Large intestine (tissue), 3 donors: Measurements from ENCODE around the gene MFSD1. TPM values are rescaled to one million over a fixed set of nuclear protein-coding genes. Genes with fewer than 3 reads are reported as not detected.
A peak's percentile ranks its signal among the peaks of the same experiment; 100 is the strongest.

Experiments used
- DNase-seq, 2 donors: peaks; one replicate each; pipeline versions ENCODE4 v3.0.0 to v3.0.0-alpha.2; 2013
- H3K27ac ChIP-seq: one replicate; pipeline ENCODE4 v1.5.1; 2013; ENCODE audit warnings: low read length
- H3K27me3 ChIP-seq: 2 replicates; pipeline ENCODE4 v1.6.1; 2013; ENCODE audit warnings: low read length; ENCODE audit not compliant: control insufficient read depth, insufficient read depth
- H3K36me3 ChIP-seq: 2 replicates; pipeline ENCODE4 v1.6.1; 2013; ENCODE audit warnings: low read length; ENCODE audit not compliant: control insufficient read depth, insufficient read depth
- H3K4me1 ChIP-seq: one replicate; pipeline ENCODE4 v1.6.1; 2013; ENCODE audit warnings: low read length; ENCODE audit not compliant: control insufficient read depth, insufficient read depth
- H3K4me3 ChIP-seq: one replicate; pipeline ENCODE4 v1.5.1; 2013; ENCODE audit warnings: low read length
- H3K9me3 ChIP-seq: one replicate; pipeline ENCODE4 v1.6.1; 2013; ENCODE audit warnings: mild to moderate bottlenecking, low read depth, low read length, moderate library complexity; ENCODE audit not compliant: control insufficient read depth
- WGBS: methylation state at CpG from one replicate; pipeline ENCODE4 v1.1.5; 2013; ENCODE audit warnings: low lambda C conversion rate; ENCODE audit not compliant: insufficient coverage; 5-methylcytosine and 5-hydroxymethylcytosine counted together
- polyA plus RNA-seq: library from polyadenylated mRNA; unstranded; fragments of 120-200 nt; gene quantifications from one replicate; pipeline ENCODE4 v1.2.1, GENCODE V29; 2013

The MFSD1 gene
- polyA plus RNA-seq, 1 donor = 55.9 TPM

- DNase-seq = no peak
- peaks cover 6% of the 10 kb centered on the region for H3K27me3 ChIP-seq
- WGBS = no CpG with 5 or more reads among the region's 3 CpGs
- H3K36me3 ChIP-seq = no peaks in the 10 kb centered on the region
- H3K4me3 ChIP-seq = no peak overlapping the region
- H3K9me3 ChIP-seq = no peaks in the 10 kb centered on the region
- H3K4me1 ChIP-seq = no peaks in the 10 kb centered on the region
- H3K27ac ChIP-seq = no peak overlapping the region
Measured at GRCh38 chr3:158837240-158837639, 35.4 kb downstream of the MFSD1 start.

- H3K27ac ChIP-seq = no peak overlapping the region
- WGBS = no CpG with 5 or more reads among the region's 6 CpGs
- H3K27me3 ChIP-seq = peaks cover 6% of the 10 kb centered on the region
- no peaks in the 10 kb centered on the region for H3K36me3 ChIP-seq
- DNase-seq = no peak
- no peak overlapping the region for H3K4me3 ChIP-seq
- H3K9me3 ChIP-seq = no peaks in the 10 kb centered on the region
- no peaks in the 10 kb centered on the region for H3K4me1 ChIP-seq
Measured at GRCh38 chr3:158839966-158840365, 38.1 kb downstream of the MFSD1 start.

DNA sequence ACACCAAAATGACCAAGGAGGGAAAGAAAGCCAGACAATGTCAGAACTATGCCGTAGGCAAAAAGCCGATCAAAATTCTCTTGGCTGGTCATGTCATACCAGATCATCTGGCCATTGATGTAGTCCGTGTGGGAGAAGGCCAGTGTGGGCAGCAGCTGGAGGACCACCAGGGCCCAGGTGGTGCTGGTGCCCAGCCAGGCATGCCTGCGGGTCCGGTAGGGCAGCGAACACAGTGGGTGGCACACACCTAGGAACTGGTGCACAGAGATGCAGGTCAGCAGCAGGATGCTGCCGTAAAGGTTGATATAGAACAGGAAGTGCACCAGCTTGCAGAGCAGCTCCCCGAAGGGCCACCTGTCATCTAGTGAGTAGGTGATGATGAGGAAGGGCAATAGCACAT is 39.5 kb downstream of the MFSD1 start:
- H3K4me1 ChIP-seq = no peaks in the 10 kb centered on the region
- peaks cover under 1% of the 10 kb centered on the region for H3K27me3 ChIP-seq
- no peak for DNase-seq
- no peaks in the 10 kb centered on the region for H3K36me3 ChIP-seq
- no peak overlapping the region for H3K4me3 ChIP-seq
- H3K27ac ChIP-seq = no peak overlapping the region
- no peaks in the 10 kb centered on the region for H3K9me3 ChIP-seq
- WGBS = no CpG with 5 or more reads among the region's 8 CpGs

DNA sequence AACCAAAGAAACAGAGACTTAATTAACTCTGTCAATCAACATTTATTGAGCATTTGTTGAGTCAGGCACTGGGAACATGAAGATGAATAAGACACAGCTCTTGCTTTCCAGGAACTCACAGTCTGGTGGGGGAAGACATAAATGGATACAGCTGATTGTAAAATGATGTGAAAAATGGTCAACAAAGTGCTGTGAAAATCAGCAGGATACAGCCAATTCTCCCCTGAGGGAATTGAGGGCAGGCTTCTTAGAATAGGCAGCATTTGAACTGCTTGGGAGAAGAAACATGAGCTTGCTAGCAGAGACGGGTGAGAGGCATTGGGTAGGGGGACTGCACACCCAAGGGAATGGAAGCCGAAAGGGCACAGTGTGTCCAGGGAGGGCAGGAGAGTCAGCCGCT is 41.1 kb downstream of the MFSD1 start:
- Histone ChIP-seq H3K4me3 (no peak overlapping the region), H3K36me3 (no peaks in the 10 kb centered on the region), H3K27me3 (peaks cover 2% of the 10 kb centered on the region), H3K9me3 (no peaks in the 10 kb centered on the region), H3K4me1 (no peaks in the 10 kb centered on the region), H3K27ac (no peak overlapping the region)
- DNase-seq = no peak
- no CpG with 5 or more reads among the region's 3 CpGs for WGBS

GRCh38 chr3:158845765-158846350 is 44.0 kb downstream of the MFSD1 start:
- WGBS = no CpG with 5 or more reads among the region's 5 CpGs
- Histone ChIP-seq H3K4me3 (no peak overlapping the region), H3K36me3 (no peaks in the 10 kb centered on the region), H3K27ac (no peak overlapping the region), H3K27me3 (peaks cover 2% of the 10 kb centered on the region), H3K9me3 (no peaks in the 10 kb centered on the region), H3K4me1 (no peaks in the 10 kb centered on the region)
- peak; percentile 10 to 12 for DNase-seq

GRCh38 chr3:158846803-158847451 is 45.1 kb downstream of the MFSD1 start:
- no peak overlapping the region for H3K4me3 ChIP-seq
- H3K36me3 ChIP-seq = no peaks in the 10 kb centered on the region
- H3K9me3 ChIP-seq = no peaks in the 10 kb centered on the region
- H3K27me3 ChIP-seq = peaks cover 2% of the 10 kb centered on the region
- DNase-seq = no peak
- 83% methylated on average over 1 of the region's 3 CpGs for WGBS
- no peak overlapping the region for H3K27ac ChIP-seq
- H3K4me1 ChIP-seq = no peaks in the 10 kb centered on the region

GRCh38 chr3:158847452-158847821 is 45.6 kb downstream of the MFSD1 start:
- H3K36me3 ChIP-seq = no peaks in the 10 kb centered on the region
- no CpG with 5 or more reads among the region's 4 CpGs for WGBS
- DNase-seq = no peak

DNA sequence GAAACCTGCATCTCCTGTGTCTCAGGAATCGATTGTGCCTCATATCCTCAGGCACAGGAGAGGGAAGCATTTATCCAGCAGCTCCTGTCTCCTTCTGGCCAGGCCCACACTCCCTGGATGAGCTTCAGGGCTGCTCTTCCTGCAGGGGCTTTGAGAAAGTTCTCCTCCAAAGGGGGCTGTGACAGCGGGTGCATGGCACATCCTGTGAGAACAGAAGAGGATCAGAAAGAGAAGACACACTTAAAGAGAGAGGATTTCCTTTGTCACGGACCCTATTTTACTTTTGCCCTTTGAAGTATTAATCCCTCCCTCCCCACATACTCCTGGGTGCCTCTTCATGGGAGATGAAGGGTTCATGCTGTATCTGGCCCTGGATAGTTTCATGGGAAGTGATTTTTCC is 46.0 kb downstream of the MFSD1 start:
- WGBS = 67% methylated on average over 1 of the region's 3 CpGs
- no peak for DNase-seq
- Histone ChIP-seq H3K27me3 (peaks cover 2% of the 10 kb centered on the region), H3K36me3 (no peaks in the 10 kb centered on the region), H3K27ac (no peak overlapping the region), H3K4me3 (no peak overlapping the region), H3K9me3 (no peaks in the 10 kb centered on the region), H3K4me1 (no peaks in the 10 kb centered on the region)

More at GRCh38 chr3:158847452-158847821, 45.6 kb downstream of the MFSD1 start:
- Histone ChIP-seq H3K27ac (no peak overlapping the region), H3K4me1 (no peaks in the 10 kb centered on the region), H3K9me3 (no peaks in the 10 kb centered on the region), H3K4me3 (no peak overlapping the region), H3K27me3 (peaks cover 2% of the 10 kb centered on the region)

DNA sequence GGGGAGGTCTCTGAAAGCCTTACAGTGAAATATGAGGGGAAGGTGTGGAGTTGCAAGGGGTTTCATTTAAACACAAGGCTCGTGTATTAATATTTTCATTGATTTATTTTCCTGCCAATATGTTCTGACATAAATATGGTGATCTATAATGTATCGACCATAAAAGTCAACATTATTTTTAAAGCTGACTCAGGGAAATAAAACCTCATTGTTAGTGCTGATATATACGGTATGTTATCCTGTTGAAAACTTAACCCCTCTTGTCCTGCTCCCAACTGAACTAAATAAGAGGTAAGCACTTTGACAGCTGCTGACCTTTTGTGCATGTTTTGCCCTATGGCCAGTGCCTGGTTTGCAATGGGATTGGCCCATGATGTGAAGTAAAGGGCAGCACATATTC is 47.9 kb downstream of the MFSD1 start:
- Histone ChIP-seq H3K4me1 (no peaks in the 10 kb centered on the region), H3K9me3 (no peaks in the 10 kb centered on the region), H3K27me3 (peaks cover 2% of the 10 kb centered on the region), H3K27ac (no peak overlapping the region), H3K4me3 (no peak overlapping the region), H3K36me3 (no peaks in the 10 kb centered on the region)
- DNase-seq = no peak
- 14% methylated on average over 1 of the region's 3 CpGs for WGBS

GRCh38 chr3:158859362-158859761 is 57.5 kb downstream of the MFSD1 start:
- no peaks in the 10 kb centered on the region for H3K27me3 ChIP-seq
- DNase-seq = no peak
- no CpG with 5 or more reads among the region's 3 CpGs for WGBS
- peaks cover 3% of the 10 kb centered on the region for H3K9me3 ChIP-seq
- H3K27ac ChIP-seq = no peak overlapping the region
- no peak overlapping the region for H3K4me3 ChIP-seq
- no peaks in the 10 kb centered on the region for H3K36me3 ChIP-seq
- H3K4me1 ChIP-seq = no peaks in the 10 kb centered on the region

DNA sequence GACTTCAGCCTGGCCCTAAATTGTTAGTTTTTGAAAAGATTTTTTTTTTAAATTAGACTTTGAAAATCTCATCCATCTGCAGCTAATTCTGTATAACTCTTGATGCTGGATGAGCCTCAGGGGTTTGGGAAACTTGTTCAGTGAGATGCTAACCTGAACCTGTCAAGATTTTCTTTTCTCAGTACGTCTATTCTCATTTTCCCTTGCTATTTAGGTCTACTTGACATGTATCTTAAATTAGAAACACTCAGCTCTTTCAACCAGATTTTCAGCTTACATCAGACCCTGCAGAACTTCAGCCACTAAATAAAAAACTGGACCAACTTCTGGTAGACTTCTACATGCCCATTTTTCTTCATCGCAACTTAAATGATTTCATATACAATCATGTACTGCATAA is 61.4 kb downstream of the MFSD1 start:
- Histone ChIP-seq H3K4me3 (no peak overlapping the region), H3K27me3 (no peaks in the 10 kb centered on the region), H3K4me1 (no peaks in the 10 kb centered on the region), H3K27ac (no peak overlapping the region), H3K36me3 (no peaks in the 10 kb centered on the region), H3K9me3 (peaks cover 3% of the 10 kb centered on the region)
- no peak for DNase-seq
- WGBS = no CpG with 5 or more reads among the region's 2 CpGs
